GM19035 (cell line): ENCODE results near the gene CATSPERZ.
"Not testable (repeated sequence)": the region's sequence is repeated elsewhere in the genome, so short reads cannot be mapped to it uniquely, and the experiment has no call there.

Experiments
- ATAC-seq: cut with Tn5 transposase; IDR thresholded peaks from one replicate; pipeline ENCODE4 v1.9.1; 2021; ENCODE audit not compliant: unreplicated experiment

Gene CATSPERZ

DNA sequence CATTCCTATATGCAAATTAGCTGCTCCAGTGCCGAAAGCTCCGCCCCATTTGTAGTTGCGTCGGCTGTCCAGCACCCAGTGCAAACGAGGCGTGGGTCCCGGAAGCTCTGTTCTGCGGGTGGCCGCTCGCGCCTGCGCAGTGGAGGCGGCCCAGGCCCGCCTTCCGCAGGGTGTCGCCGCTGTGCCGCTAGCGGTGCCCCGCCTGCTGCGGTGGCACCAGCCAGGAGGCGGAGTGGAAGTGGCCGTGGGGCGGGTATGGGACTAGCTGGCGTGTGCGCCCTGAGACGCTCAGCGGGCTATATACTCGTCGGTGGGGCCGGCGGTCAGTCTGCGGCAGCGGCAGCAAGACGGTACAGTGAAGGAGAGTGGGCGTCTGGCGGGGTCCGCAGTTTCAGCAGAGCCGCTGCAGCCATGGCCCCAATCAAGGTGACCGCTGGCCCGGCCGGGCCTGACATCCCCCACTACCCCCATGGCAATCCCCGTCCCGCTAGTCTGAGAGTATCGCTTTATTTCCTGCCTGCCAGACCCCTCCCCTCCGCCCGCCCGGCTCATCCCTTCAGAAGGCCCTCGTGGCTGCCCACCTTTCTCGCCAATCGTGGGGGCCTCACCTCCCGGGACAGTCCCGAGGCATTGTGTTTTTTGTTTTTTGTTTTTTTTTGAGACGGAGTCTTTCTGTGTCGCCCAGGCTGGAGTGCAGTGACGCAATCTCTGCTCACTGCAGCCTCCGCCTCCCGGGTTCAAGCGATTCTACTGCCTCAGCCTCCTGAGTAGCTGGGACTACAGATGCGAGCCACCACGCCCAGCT, 18.0 kb downstream of the CATSPERZ start, which contains the start of gene PRDX5:
PRDX5 (plus strand) TSS at position 161 of the 805 bp plus-strand sequence; CDS start at position 256, 95 bp downstream.
- ATAC-seq: peak; percentile 80

DNA sequence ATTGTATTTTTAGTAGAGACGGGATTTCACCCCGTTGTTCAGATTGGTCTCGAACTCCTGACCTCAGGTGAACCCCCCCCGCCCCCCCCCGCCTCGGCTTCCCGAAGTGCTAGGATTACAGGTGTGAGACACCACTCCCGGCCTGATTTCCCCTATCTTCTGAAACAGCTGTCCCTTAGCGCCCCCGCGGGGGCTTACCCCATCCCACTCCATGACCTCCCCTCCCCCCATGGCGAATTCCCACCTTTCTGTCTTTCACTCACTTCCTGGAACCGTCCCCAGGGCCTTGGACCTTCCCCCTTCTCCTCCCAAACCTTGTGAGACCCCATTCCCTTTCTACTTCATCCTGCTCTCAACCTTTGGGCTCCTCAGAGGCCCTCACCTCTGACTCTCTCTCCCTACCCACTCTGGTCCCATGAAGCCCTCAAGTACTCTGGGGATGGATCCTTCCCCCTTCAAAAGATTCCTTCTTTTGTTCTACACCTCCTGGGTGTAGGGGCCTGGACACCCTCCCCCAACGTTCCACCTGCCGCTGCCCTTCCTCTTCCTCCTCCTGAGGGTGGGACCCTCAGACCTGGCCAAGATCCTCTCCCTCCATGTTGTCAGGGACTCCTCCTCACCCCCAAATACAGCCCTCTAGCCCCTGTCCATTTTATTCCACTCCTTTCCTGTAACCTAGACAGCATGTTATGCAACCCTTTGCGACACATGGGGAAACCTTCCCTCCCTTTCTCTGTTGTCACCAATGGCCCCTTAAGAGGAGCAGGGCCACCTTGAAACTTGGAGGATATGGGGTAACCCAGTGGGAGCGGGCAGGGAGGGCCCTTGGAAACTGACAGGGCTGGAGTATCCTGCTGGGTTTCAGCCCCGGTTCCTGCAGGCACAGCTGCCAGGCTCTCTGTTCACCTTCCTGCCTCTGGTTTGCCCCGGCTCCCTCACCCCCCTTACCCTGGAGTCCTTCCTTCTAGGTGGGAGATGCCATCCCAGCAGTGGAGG, 18.9 kb downstream of the CATSPERZ start:
- ATAC-seq: no peak

DNA sequence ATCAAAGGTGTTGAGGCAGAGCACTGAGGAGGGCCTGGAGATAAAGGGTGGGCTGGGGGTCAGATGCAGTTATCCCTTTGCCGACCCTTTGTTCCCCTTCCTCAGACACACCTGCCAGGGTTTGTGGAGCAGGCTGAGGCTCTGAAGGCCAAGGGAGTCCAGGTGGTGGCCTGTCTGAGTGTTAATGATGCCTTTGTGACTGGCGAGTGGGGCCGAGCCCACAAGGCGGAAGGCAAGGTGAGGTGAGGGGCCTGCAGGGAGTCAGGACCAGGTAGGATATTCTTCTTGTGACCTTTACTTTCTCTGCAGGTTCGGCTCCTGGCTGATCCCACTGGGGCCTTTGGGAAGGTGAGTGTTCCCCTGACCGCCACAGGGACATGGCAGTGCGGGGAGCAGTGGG, 20.4 kb downstream of the CATSPERZ start:
- no peak for ATAC-seq

DNA sequence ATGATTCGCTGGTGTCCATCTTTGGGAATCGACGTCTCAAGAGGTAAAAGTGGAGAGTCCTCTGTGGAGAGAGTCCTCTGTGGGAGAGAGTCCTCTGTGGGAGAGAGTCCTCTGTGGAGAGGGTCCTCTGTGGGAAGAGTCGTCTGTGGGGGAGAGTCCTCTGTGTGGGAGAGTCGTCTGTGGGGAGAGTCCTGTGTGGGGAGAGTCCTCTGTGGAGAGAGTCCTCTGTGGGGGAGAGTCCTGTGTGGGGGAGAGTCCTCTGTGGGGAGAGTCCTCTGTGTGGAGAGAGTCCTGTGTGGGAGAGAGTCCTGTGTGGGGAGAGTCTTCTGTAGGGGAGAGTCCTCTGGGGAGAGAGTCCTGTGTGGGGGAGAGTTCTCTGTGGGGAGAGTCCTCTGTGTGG, 20.9 kb downstream of the CATSPERZ start:
- ATAC-seq: no peak

DNA sequence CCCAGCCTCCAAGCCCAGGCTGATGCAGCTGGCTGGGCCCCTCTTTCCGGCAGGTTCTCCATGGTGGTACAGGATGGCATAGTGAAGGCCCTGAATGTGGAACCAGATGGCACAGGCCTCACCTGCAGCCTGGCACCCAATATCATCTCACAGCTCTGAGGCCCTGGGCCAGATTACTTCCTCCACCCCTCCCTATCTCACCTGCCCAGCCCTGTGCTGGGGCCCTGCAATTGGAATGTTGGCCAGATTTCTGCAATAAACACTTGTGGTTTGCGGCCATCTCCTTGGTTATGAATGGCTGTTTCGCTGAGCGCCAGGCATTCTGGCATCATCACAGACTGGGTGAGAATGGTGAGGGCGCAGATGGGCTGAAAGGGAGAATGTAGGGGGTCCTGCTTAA, 21.4 kb downstream of the CATSPERZ start:
- ATAC-seq: no peak

DNA sequence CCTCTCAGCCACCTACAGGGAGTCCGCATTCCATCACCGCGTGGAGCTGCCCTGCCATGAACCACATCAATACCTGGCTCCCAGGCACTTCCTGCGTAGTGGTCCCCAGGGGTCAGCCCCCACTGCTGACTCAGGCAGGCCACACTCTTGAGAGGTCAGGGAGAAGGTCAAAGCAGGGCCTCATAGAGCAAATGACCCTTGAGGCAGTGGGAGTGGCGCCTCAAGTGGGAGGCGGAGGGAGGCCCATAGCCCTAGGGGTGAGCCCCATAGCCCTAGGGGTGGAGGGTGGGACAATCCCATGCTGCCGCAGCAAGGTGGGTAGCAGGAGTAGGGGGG, 22.7 kb downstream of the CATSPERZ start:
- no peak for ATAC-seq

DNA sequence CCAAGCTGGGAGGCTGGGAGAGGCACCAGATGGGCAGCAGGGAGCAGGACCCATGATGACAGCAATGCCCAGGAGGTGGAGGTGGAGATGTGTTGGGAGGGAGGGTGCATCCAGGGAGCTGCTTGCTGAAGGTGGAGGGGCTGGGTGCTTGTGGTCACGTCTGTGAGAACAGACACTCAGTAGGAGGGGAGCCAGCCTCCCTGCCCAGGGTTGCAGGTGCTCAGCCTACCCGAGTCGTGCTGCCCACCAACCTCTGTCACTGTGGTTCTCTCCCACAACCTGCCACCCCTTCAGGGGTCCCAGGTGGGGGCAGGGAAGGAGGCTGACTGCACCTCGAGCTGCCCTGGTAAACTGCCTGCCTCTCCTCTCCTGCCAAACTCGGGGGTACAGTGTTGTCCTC, 23.2 kb downstream of the CATSPERZ start:
- ATAC-seq: no peak

DNA sequence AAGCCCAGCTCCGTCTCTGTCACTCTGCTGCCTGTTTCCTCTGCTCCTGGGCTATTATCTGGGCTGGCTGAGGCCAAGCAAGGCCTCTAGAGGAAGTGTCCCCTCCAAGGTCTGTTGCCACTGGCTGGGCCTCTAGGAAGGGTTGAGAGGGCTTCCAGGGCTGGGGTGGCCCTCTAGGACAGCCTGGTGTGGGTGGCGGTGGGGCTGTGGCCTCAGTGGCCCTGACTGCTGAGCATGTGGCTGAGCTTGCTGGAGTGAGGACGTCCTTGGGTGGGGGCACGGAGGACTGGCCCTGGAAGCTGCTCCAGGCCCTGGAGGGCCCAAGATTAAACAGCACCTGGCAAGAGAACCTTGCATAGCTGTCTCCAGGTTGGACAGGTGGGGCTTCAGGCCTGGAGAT, 23.8 kb downstream of the CATSPERZ start:
- ATAC-seq: not testable (repeated sequence)

DNA sequence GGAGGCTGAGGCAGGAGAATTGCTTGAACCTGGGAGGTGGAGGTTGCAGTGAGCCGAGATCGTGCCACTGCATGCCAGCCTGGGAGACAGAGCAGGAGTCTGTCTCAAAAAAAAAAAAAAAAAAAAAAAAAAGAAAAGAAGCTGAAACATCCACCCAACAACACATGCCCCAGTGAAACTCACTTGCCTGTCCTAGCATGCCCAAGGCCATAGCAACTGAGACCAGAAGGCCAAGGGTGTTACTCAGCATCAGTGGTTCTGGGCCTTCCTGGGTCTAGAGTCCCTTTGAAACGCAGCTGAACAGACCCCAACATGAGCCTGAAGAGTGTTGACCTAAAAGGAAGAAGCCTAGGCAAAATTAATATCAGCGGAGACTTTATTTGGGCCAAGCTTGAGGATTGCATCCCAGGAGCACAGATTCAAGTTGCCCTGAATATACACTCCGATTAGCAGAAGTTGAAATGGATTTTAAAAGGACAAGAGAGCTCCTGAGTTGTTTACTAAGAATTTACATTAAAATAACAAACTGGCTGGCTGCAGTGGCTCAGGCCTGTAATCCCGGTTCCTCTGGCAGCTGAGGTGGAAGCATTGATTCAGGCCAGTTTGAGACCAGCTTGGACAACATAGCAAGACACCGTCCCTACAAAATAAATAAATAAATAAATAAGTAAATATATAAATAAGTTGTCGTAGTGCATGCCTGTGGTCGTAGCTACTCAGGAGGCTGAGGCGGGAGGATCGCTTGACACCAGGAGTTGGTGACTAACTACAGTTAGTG, 24.7 kb downstream of the CATSPERZ start:
- ATAC-seq: no peak

DNA sequence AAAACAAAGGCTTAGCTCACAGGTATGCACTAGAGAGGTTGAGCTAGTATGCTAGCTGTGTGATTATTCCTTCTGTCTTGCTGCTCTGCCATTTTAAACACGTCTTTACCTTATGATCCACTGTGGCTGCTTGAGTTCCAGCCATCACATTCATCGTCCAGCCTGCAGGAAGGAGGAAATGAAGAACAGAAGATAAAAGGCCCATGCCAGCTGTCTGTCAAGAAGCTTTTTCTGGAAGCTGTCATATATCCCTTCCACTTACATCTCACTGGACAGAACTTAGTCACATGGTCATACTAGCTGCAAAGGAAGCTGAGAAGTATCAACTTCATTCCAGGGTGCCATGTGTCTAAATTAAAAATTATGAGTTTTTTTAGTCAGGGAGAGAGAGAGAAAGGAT, 27.2 kb downstream of the CATSPERZ start:
- ATAC-seq: no peak

DNA sequence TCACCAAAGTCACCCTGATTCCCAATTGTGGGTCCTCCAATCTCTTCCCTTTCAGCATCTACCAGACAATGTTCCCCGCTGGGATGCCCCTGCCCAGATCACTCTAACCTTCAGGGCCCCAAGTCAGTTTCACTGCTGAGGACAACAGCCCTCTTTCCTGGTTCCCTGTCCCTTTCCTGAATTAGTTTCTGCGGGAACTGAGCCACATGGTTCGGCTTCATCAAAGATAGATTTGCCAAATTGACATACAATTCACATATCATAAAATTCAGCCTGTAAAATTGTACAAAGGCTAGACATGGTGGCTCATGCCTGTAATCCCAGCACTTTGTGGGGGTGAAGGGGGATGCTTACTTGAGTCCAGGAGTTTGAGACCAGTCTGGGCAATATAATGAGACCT, 27.8 kb downstream of the CATSPERZ start:
- ATAC-seq: no peak

DNA sequence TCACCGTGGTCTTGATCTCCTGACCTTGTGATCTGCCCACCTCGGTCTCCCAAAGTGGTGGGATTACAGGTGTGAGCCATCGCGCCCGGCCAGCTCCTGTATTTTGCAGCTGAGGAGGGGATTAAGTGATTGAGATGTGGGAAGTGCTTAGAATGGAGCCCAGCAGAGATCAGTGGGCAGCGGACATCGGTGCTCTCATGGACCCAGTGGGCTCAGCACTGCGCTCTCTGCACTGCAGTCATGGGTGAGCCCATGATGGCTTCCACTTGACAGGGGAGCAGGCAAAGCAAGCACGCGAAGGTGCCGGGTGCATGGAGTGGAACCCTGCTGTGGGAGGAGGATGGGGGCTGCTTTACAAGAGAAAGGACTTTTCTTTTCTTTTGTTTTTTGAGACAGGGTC, 30.7 kb downstream of the CATSPERZ start:
- no peak for ATAC-seq

DNA sequence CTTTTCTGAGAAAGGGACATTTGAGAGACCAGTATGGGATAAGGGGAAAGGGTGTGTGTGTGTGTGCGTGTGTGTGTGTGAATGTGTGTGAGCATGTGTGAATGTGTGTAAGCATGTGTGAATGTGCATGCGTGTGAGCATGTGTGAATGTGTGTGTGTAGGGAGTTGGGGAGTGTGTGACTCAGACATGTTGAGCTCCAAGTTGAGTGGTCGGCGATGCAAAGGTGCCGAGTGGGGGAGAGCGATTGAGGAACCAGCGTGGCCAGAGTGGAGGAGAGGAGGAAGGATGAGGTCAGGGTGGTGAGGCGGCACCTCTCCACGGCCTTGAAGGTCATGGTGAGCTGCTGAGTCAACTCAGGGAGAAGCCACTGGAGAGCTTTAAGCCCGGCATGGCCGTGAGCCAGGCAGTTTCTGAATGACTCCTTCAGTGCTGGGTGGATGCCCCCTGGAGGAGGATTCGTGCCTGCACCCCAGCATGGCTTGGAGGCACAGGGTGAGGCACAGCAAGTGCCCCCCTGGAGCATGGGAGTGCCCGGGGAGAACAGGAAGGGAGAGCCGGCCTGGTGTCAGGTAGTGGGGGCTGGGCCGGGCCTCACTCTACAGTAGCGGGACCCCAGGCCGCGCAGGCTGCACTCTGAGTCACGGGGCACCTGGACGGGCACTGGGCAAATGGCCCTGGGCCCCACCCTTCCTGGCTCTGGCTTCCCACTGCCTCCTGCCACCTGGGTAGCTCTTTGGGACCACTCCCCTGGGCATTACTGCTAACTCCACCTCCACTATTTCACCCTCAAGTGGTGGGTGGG, 31.6 kb downstream of the CATSPERZ start:
- no peak for ATAC-seq

DNA sequence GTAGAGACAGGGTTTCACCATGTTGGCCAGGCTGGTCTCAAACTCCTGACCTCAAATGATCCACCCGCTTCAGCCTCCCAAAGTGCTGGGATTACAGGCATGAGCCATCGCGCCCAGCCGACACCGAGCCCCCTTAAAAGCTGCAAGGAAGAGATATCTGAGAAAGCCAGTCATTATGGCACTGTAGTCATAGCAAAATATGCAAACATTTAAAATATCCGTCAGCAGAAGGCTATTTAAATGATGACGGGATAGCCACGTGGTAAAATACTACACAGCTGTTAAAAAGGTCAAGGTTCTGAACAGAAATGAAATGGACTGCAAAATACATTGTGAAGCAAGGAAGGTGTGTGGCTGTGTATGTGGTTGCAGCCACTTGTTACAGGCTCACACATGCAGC, 33.4 kb downstream of the CATSPERZ start:
- no peak for ATAC-seq

DNA sequence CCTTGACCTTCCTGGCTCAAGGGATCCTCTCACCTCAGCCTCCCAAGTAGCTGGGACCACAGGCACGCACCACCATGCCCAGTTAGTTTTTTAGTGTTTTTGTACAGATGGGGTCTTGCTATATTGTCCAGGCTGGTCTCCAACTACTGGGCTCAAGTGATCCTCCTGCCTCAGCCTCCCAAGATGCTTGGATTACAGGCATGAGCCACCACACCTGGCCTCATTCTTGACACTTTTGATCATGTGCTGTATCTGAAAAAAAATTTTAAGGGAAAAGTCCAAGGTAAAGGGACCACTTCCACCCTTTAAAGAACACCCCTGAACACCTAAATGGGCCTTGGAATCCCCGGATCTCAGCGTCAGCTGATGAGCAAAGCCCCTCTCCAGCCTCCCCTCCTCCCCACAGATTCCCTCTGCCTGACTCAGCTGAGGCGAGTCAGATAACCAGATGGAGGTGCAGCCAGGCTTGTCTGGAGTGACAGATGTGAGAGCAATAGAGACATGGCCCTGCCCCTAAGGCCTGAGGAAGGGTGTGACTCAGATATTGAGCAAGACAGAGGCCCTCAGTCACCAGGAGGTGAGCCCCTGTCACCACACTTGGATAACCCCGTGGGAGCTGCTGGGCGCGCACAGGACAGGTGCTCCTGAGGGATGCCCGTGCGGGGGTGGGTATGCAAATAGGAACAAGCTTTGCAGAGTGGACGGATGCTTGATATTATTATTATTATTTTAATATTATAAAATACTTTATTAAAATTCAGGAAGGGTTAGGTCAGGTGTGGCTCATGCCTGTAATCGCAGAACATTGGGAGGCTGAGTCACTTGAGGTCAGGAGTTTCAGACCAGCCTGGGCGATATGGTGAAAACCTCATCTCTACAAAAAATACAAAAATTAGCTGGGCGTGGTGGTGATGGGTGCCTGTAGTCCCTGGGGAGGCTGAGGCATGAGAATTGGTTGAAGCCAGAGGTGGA, 34.9 kb downstream of the CATSPERZ start:
- ATAC-seq: peak; percentile 59

DNA sequence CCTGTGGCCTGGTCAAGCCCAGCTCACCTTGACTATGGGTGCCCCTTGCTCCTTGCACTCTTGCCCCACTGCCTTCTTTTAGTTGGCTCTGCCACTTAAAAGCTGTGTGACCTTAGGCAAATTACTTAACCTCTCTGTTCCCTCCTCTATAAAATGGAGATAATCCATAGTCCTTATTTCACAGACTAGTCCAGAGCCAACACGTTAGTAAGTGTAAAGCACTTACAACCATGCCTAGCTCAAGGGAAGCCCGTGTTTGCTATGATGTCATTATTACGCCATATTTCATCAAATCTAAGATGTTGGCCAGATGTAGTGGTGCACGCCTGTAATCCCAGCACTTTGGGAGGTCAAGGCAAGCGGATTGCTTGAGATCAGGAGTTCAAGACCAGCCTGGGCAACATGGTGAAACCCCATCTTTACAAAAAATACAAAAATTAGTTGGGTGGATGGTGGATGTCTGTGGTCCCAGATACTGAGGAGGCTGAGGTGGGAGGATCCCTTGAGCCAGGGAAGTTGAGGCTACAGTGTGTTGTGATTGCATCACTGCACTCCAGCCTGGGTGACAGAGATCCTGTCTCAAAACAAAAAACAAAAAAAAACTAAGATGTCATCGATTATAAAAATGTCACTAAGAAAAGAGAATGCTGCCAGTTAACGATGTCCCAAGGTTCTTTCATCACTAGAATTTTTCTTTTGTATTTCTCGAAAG, 37.5 kb downstream of the CATSPERZ start:
- no peak for ATAC-seq

DNA sequence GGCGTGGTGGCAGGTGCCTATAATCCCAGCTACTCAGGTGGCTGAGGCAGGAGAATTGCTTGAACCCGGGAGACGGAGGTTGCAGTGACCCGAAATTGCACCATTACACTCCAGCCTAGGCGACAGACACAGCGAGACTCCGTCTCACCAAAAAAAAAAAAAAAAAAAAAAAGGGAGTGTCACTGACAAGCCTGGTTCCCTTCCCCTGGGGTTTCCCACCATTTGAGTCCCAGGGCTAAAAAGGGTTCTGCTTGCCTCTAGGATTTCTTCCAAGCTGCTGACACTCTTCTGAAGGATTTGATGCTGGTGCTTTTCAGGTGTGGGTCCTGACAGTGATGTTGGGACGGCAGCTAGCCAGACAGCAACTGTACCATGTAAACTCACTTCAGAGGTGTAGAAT, 38.6 kb downstream of the CATSPERZ start:
- ATAC-seq: no peak

DNA sequence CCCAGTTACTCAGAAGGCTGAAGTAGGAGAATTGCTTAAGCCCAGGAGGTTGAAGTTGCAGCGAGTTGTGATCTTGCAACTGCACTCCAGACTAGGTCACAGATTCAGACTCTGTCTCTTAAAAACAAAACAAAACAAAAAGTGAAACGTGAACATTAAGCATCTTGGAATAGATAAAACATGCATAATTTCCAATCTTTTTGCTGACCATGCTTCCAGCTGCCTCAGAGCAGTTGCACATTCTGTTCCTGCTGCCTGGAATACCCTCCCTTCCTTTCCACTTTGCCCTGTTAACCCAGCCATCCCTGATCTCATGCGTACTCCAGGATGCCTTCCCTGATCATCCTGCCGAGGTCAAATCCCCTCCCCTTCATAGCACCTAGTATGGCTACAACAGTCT, 39.1 kb downstream of the CATSPERZ start:
- no peak for ATAC-seq
